AG20443 (cell line): Measurements from ENCODE around the gene P2RY14.
A peak's percentile ranks its signal among the peaks of the same experiment; 100 is the strongest.
"Not testable (repeated sequence)": the region's sequence is repeated elsewhere in the genome, so short reads cannot be mapped to it uniquely, and the experiment has no call there.

Experiments
- DNase-seq: peaks from one replicate; pipeline ENCODE4 v3.0.0; 2012; ENCODE audit warnings: low spot score, mixed read lengths

Gene P2RY14

GRCh38 chr3:151259664-151260063 is 18.7 kb downstream of the P2RY14 start:
- no peak for DNase-seq

- DNase-seq, result no peak
Observed at GRCh38 chr3:151256749-151257148, 21.6 kb downstream of the P2RY14 start.

GRCh38 chr3:151248772-151249337 is 29.5 kb downstream of the P2RY14 start:
- no peak for DNase-seq

- not testable (repeated sequence) for DNase-seq
Observed at GRCh38 chr3:151242006-151242405, 36.3 kb downstream of the P2RY14 start.

GRCh38 chr3:151236736-151237135 is 41.6 kb downstream of the P2RY14 start:
- DNase-seq, result no peak

GRCh38 chr3:151236316-151236715 is 42.0 kb downstream of the P2RY14 start:
- no peak for DNase-seq

- no peak for DNase-seq
Observed at GRCh38 chr3:151234825-151235224, 43.5 kb downstream of the P2RY14 start.

- no peak for DNase-seq
Observed at GRCh38 chr3:151232991-151233390, 45.4 kb downstream of the P2RY14 start.

GRCh38 chr3:151232403-151232802 is 45.9 kb downstream of the P2RY14 start:
- DNase-seq, result not testable (repeated sequence)

GRCh38 chr3:151230646-151231045 is 47.7 kb downstream of the P2RY14 start:
- DNase-seq, result no peak

- DNase-seq, result peak; percentile 73
Observed at GRCh38 chr3:151228666-151229040, 49.7 kb downstream of the P2RY14 start.

GRCh38 chr3:151227807-151228665 is 50.3 kb downstream of the P2RY14 start:
- peak; percentile 84 for DNase-seq

GRCh38 chr3:151227266-151227806 is 51.0 kb downstream of the P2RY14 start:
- DNase-seq, result no peak

- no peak for DNase-seq
Observed at GRCh38 chr3:151226825-151227224, 51.5 kb downstream of the P2RY14 start.

- peak; percentile 34 for DNase-seq
Observed at GRCh38 chr3:151226088-151226563, 52.2 kb downstream of the P2RY14 start.

- no peak for DNase-seq
Observed at GRCh38 chr3:151225040-151225975, 53.0 kb downstream of the P2RY14 start.

- DNase-seq, result no peak
Observed at GRCh38 chr3:151224268-151224866, 54.0 kb downstream of the P2RY14 start.

- DNase-seq, result peak; percentile 61
Observed at GRCh38 chr3:151219056-151219455, 59.3 kb downstream of the P2RY14 start.

- DNase-seq, result no peak
Observed at GRCh38 chr3:151218136-151218535, 60.2 kb downstream of the P2RY14 start.

GRCh38 chr3:151216641-151217607 is 61.4 kb downstream of the P2RY14 start:
- DNase-seq, result peak; percentile 31
